H1 (cell line): Measurements from ENCODE around the gene CD72. TPM values are rescaled to one million over a fixed set of nuclear protein-coding genes. Genes with fewer than 3 reads are reported as not detected.

Experiments used
- CBX5 ChIP-seq: fragments of 300-800, 300-1000 bp; sonication (generic); IDR thresholded peaks from 2 replicates; pipeline ENCODE4 v1.7.1; 2016; ENCODE audit warnings: antibody characterized with exemption, low read length, low read depth
- CEBPB ChIP-seq: IDR thresholded peaks from 2 replicates; pipeline ENCODE4 v1.6.1; 2012; ENCODE audit warnings: low read depth, low read length
- HDAC6 ChIP-seq: IDR thresholded peaks from one replicate; pipeline ENCODE4 v1.7.1; 2012; ENCODE audit warnings: low read depth, mild to moderate bottlenecking, inconsistent platforms, low read length, moderate library complexity
- NANOG ChIP-seq: IDR thresholded peaks from 2 replicates; pipeline ENCODE4 v1.6.1; 2011; ENCODE audit warnings: low read length, low read depth, mild to moderate bottlenecking, inconsistent platforms; ENCODE audit not compliant: insufficient read depth, poor library complexity, severe bottlenecking
- PHF8 ChIP-seq: fragments of 200-600 bp; sonication (generic); conservative IDR thresholded peaks from 2 replicates; pipeline ENCODE4 v1.7.1; 2012; ENCODE audit warnings: low read depth, mild to moderate bottlenecking, inconsistent platforms, low read length, moderate library complexity
- SP1 ChIP-seq: IDR thresholded peaks from 2 replicates; pipeline ENCODE4 v1.6.1; 2011; ENCODE audit warnings: low read depth, low read length
- YY1 ChIP-seq: IDR thresholded peaks from 2 replicates; pipeline ENCODE4 v1.6.1; 2011; ENCODE audit warnings: low read depth, mild to moderate bottlenecking, low read length
- polyA plus RNA-seq, 7 experiments: library from polyadenylated mRNA; depleted of rRNA in 3 of 7; stranded (reverse) in 5 of 7; unstranded in 2 of 7; fragments of >200 nt in 5 of 7; fragments of 200-250 nt in 2 of 7; gene quantifications; 1 replicate in 5 of 7; 2 replicates in 1 of 7; 4 replicates in 1 of 7; pipeline versions ENCODE4 v1.2.1 to v1.2.3, GENCODE V29; 2011 to 2013; ENCODE audit warnings: missing spikeins in 2 of 7, mixed read lengths in 2 of 7
- total RNA-seq: library from RNA; stranded (reverse); fragmentation: NEBNext Ultra II Directional; extraction: Animal tissue kit (Norgen Biotek cat#: 25700); gene quantifications from 2 replicates; pipeline ENCODE4 v1.2.1, GENCODE V29; 2021

Gene CD72
- total and polyA plus RNA-seq, 2 of the 8 experiments (the other 6 are each of a cell fraction or from before 2014, with no cell fraction given), result 4.0 to 4.5 TPM

DNA sequence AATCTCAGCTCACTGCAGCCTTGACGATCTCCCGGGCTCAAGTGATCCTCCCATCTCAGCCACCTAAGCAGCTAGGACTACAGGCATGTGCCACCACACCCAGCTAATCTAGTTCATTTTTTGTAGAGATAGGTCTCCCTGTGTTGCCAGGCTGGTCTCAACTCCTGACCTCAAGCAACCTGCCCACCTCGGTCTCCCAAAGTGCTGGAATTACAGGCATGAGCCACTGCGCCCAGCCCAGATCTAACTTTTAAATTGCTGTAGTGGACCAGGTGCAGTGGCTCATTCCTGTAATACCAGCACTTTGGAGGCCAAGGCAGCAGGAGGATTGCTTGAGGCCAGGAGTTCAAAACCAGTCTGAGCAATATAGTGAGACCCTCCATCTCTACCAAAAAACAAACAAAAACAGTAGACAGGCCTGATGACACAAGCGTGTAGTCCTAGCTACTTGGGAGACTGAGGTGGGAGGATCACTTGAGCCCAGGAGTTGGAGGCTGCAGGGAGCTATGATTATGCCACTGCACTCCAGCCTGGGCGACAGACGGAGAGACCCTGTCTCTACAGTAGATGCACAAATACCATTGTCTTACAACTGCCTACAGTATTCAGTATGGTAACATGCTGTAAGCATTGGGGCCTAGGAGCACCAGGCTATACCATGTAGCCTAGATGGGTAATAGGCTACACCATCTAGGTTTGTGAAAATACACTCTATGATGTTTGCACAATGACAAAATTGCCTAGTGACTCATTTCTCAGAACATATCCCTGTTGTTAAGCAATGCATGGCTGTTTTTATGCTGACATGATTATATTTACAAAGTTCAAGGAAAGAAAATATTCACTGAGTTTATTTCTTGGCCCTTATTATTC lies 34.0 kb upstream of the CD72 start (continued):
- TF ChIP-seq YY1 (no peak), PHF8 (no peak), HDAC6 (no peak), CBX5 (no peak), SP1 (no peak), NANOG (no peak), CEBPB (no peak)
